Measurements from ENCODE around the gene KLK6.

KLK6 gene

GRCh38 chr19:51010066-51010795 lies 40.8 kb upstream of the KLK6 start:
- Histone ChIP-seq H2AFZ (ENCODE audit: low read depth, low read length, severe bottlenecking) (no peak overlapping the region), H3K27me3 (ENCODE audit: low read length) (no peaks in the 10 kb centered on the region), H3K36me3 (ENCODE audit: low read length) (no peaks in the 10 kb centered on the region), H3K9me3 (ENCODE audit: insufficient read depth, low read length) (no peaks in the 10 kb centered on the region), H3K79me2 (ENCODE audit: insufficient read depth, low read length) (no peaks in the 10 kb centered on the region), H3K27ac (ENCODE audit: low read depth, low read length) (no peak overlapping the region), H3F3A (ENCODE audit: insufficient read depth) (no peaks in the 10 kb centered on the region), H3K9ac (ENCODE audit: low read length) (no peak overlapping the region), H3K4me3 (ENCODE audit: insufficient read depth, low read length, poor library complexity, severe bottlenecking) (no peak overlapping the region), H3K4me2 (ENCODE audit: low read depth, low read length, poor library complexity, severe bottlenecking) (no peak overlapping the region), H3K9me2 (replicated peaks; ENCODE audit: insufficient read depth, low read length) (no peaks in the 10 kb centered on the region), H4K20me1 (ENCODE audit: low read depth, low read length) (no peaks in the 10 kb centered on the region)
- TF ChIP-seq CTCF (IDR thresholded peaks at IDR 0.05; ENCODE audit: insufficient read depth, low read length, poor library complexity, severe bottlenecking) (no peak), EZH2phosphoT487 (conservative IDR thresholded peaks at IDR 0.05; ENCODE audit: low read length) (no peak)

- H3K79me2 ChIP-seq (ENCODE audit: insufficient read depth, low read length) = no peaks in the 10 kb centered on the region
- H3K4me2 ChIP-seq (ENCODE audit: low read depth, low read length, poor library complexity, severe bottlenecking) = no peak overlapping the region
- no peak overlapping the region for H3K9ac ChIP-seq (ENCODE audit: low read length)
- H4K20me1 ChIP-seq (ENCODE audit: low read depth, low read length) = no peaks in the 10 kb centered on the region
- no peak overlapping the region for H3K27ac ChIP-seq (ENCODE audit: low read depth, low read length)
- H3K4me3 ChIP-seq (ENCODE audit: insufficient read depth, low read length, poor library complexity, severe bottlenecking) = no peak overlapping the region
- H3K36me3 ChIP-seq (ENCODE audit: low read length) = no peaks in the 10 kb centered on the region
- H3K27me3 ChIP-seq (ENCODE audit: low read length) = no peaks in the 10 kb centered on the region
- no peak overlapping the region for H2AFZ ChIP-seq (ENCODE audit: low read depth, low read length, severe bottlenecking)
- no peaks in the 10 kb centered on the region for H3K9me2 ChIP-seq (replicated peaks; ENCODE audit: insufficient read depth, low read length)
- H3K9me3 ChIP-seq (ENCODE audit: insufficient read depth, low read length) = no peaks in the 10 kb centered on the region
- H3F3A ChIP-seq (ENCODE audit: insufficient read depth) = no peaks in the 10 kb centered on the region
- TF ChIP-seq CTCF (IDR thresholded peaks at IDR 0.05; ENCODE audit: insufficient read depth, low read length, poor library complexity, severe bottlenecking) (no peak), EZH2phosphoT487 (conservative IDR thresholded peaks at IDR 0.05; ENCODE audit: low read length) (no peak)
Observed at GRCh38 chr19:51009061-51009891, 39.9 kb upstream of the KLK6 start.

- Histone ChIP-seq H3K9ac (ENCODE audit: low read length) (no peak overlapping the region), H3K4me2 (ENCODE audit: low read depth, low read length, poor library complexity, severe bottlenecking) (no peak overlapping the region), H3K79me2 (ENCODE audit: insufficient read depth, low read length) (no peaks in the 10 kb centered on the region), H3K4me3 (ENCODE audit: insufficient read depth, low read length, poor library complexity, severe bottlenecking) (no peak overlapping the region), H3K9me3 (ENCODE audit: insufficient read depth, low read length) (no peaks in the 10 kb centered on the region), H3K27me3 (ENCODE audit: low read length) (no peaks in the 10 kb centered on the region), H3K27ac (ENCODE audit: low read depth, low read length) (no peak overlapping the region), H3F3A (ENCODE audit: insufficient read depth) (no peaks in the 10 kb centered on the region), H4K20me1 (ENCODE audit: low read depth, low read length) (no peaks in the 10 kb centered on the region), H3K36me3 (ENCODE audit: low read length) (no peaks in the 10 kb centered on the region), H2AFZ (ENCODE audit: low read depth, low read length, severe bottlenecking) (no peak overlapping the region), H3K9me2 (replicated peaks; ENCODE audit: insufficient read depth, low read length) (no peaks in the 10 kb centered on the region)
- no peak for TF ChIP-seq CTCF (IDR thresholded peaks at IDR 0.05; ENCODE audit: insufficient read depth, low read length, poor library complexity, severe bottlenecking)
- TF ChIP-seq EZH2phosphoT487 (conservative IDR thresholded peaks at IDR 0.05; ENCODE audit: low read length) = no peak
Observed at GRCh38 chr19:51007488-51007887, 38.1 kb upstream of the KLK6 start.
